SK-N-SH treated with all-trans-retinoic acid at 6 μM for 48 hours (cell line): ENCODE measurements around the gene RBMS1.

ENCODE experiments used
- ARNTL ChIP-seq: fragments of 450-650 bp; formaldehyde crosslinking; IDR thresholded peaks from 2 replicates; pipeline ENCODE4 v1.5.0; 2020; ENCODE audit warnings: low read depth, mild to moderate bottlenecking, moderate library complexity, borderline replicate concordance
- CREB5 ChIP-seq: fragments of 250-450 bp; sonication (Bioruptor Pico); IDR thresholded peaks from 2 replicates; pipeline ENCODE4 v1.5.1; 2020; ENCODE audit warnings: low read depth, mild to moderate bottlenecking, moderate library complexity
- CSDC2 ChIP-seq: fragments of 250-450 bp; sonication (Bioruptor Pico); IDR thresholded peaks from 2 replicates; pipeline ENCODE4 v1.5.0; 2020; ENCODE audit warnings: mild to moderate bottlenecking, moderate library complexity
- ESRRG ChIP-seq: fragments of 250-450 bp; sonication (Bioruptor Pico); IDR thresholded peaks from 2 replicates; pipeline ENCODE4 v1.6.1; 2021; ENCODE audit warnings: mild to moderate bottlenecking
- PATZ1 ChIP-seq: fragments of 250-450 bp; sonication (Bioruptor Pico); IDR thresholded peaks from 2 replicates; pipeline ENCODE4 v1.8.0; 2020; ENCODE audit warnings: mild to moderate bottlenecking, moderate library complexity, borderline replicate concordance
- POU6F1 ChIP-seq: fragments of 250-450 bp; sonication (Bioruptor Pico); IDR thresholded peaks from 2 replicates; pipeline ENCODE4 v1.8.0; 2021; ENCODE audit warnings: low read depth, mild to moderate bottlenecking, moderate library complexity, borderline replicate concordance
- RARB ChIP-seq: fragments of 250-450 bp; sonication (Bioruptor Pico); IDR thresholded peaks from 2 replicates; pipeline ENCODE4 v1.8.0; 2021; ENCODE audit warnings: mild to moderate bottlenecking, moderate library complexity
- TOX ChIP-seq: fragments of 250-450 bp; sonication (Bioruptor Pico); IDR thresholded peaks from 2 replicates; pipeline ENCODE4 v1.8.0; 2021; ENCODE audit warnings: mild to moderate bottlenecking, moderate library complexity, borderline replicate concordance
- ZFP3 ChIP-seq: fragments of 250-450 bp; sonication (Bioruptor Pico); IDR thresholded peaks from 2 replicates; pipeline ENCODE4 v1.5.0; 2020; ENCODE audit warnings: mild to moderate bottlenecking, moderate library complexity
- ZNF565 ChIP-seq: fragments of 450-650 bp; formaldehyde crosslinking; conservative IDR thresholded peaks from 2 replicates; pipeline ENCODE4 v1.5.0; 2020; ENCODE audit warnings: low read depth, mild to moderate bottlenecking, moderate library complexity
- ZNF70 ChIP-seq: fragments of 450-650 bp; formaldehyde crosslinking; IDR thresholded peaks from 2 replicates; pipeline ENCODE4 v1.5.0; 2020; ENCODE audit warnings: mild to moderate bottlenecking, moderate library complexity

GRCh38 chr2:160467086-160467485 lies 26.5 kb downstream of the RBMS1 start:
- TF ChIP-seq RARB (CRISPR knock-in tag) (no peak), ARNTL (CRISPR knock-in tag) (no peak), CREB5 (no peak), PATZ1 (CRISPR knock-in tag) (no peak), CSDC2 (CRISPR knock-in tag) (no peak), ZNF565 (CRISPR knock-in tag) (no peak), ESRRG (CRISPR knock-in tag) (no peak), TOX (CRISPR knock-in tag) (no peak), ZNF70 (no peak), ZFP3 (CRISPR knock-in tag) (no peak), POU6F1 (CRISPR knock-in tag) (no peak)
